MM.1S (cell line): ENCODE measurements around the gene BMPR1A.

Experiments
- EZH2 ChIP-seq: fragments of 300-600 bp; sonication (generic); optimal IDR thresholded peaks from 2 replicates; pipeline ENCODE3; 2017; ENCODE audit warnings: low read depth, mild to moderate bottlenecking, antibody characterized with exemption, low read length, mixed read lengths
- EZH2phosphoT487 ChIP-seq: fragments of 300-600 bp; sonication (generic); IDR thresholded peaks from 2 replicates; pipeline ENCODE4 v1.6.1; 2018; ENCODE audit warnings: antibody characterized with exemption, low read length
- TF ChIP-seq, protein P1 (sequence below): fragments of 300-600 bp; sonication (generic); IDR thresholded peaks from 2 replicates; pipeline ENCODE4 v1.5.1; 2016; ENCODE audit warnings: antibody characterized with exemption, low read length, mixed read lengths

GRCh38 chr10:86840498-86840897, 84.1 kb downstream of the BMPR1A start:
- TF ChIP-seq, protein P1, sequence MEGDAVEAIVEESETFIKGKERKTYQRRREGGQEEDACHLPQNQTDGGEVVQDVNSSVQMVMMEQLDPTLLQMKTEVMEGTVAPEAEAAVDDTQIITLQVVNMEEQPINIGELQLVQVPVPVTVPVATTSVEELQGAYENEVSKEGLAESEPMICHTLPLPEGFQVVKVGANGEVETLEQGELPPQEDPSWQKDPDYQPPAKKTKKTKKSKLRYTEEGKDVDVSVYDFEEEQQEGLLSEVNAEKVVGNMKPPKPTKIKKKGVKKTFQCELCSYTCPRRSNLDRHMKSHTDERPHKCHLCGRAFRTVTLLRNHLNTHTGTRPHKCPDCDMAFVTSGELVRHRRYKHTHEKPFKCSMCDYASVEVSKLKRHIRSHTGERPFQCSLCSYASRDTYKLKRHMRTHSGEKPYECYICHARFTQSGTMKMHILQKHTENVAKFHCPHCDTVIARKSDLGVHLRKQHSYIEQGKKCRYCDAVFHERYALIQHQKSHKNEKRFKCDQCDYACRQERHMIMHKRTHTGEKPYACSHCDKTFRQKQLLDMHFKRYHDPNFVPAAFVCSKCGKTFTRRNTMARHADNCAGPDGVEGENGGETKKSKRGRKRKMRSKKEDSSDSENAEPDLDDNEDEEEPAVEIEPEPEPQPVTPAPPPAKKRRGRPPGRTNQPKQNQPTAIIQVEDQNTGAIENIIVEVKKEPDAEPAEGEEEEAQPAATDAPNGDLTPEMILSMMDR: no peak
- no peak for TF ChIP-seq EZH2
- TF ChIP-seq EZH2phosphoT487: no peak
